Neural crest cell (in vitro differentiated cells): ENCODE measurements around the gene TRAK2. TPM values are rescaled to one million over a fixed set of nuclear protein-coding genes. Genes with fewer than 3 reads are reported as not detected.

Experiments
- DNase-seq: peaks from one replicate; pipeline ENCODE4 v3.0.0; 2021; ENCODE audit warnings: low read depth, mixed read lengths, low spot score
- H3K27ac Mint-ChIP-seq: one replicate; pipeline ENCODE4 v1.8.0; 2021; ENCODE audit warnings: mild to moderate bottlenecking, mixed read lengths; ENCODE audit not compliant: unreplicated experiment
- H3K27me3 Mint-ChIP-seq: 2 replicates; pipeline ENCODE4 v1.8.0; 2021; ENCODE audit warnings: low read depth, mild to moderate bottlenecking, mixed read lengths
- H3K36me3 Mint-ChIP-seq: 2 replicates; pipeline ENCODE4 v1.8.0; 2021; ENCODE audit warnings: low read depth, mild to moderate bottlenecking, mixed read lengths
- H3K4me1 Mint-ChIP-seq: 2 replicates; pipeline ENCODE4 v1.8.0; 2021; ENCODE audit warnings: mixed read lengths
- H3K4me3 Mint-ChIP-seq: one replicate; pipeline ENCODE4 v1.8.0; 2021; ENCODE audit warnings: mild to moderate bottlenecking, mixed read lengths
- H3K9me3 Mint-ChIP-seq: 2 replicates; pipeline ENCODE4 v1.8.0; 2021; ENCODE audit warnings: mixed read lengths
- CTCF ChIP-seq: fragments of 200-600 bp; sonication (generic); conservative IDR thresholded peaks from 2 replicates; pipeline ENCODE4 v1.5.0; 2021; ENCODE audit warnings: antibody characterized with exemption, mild to moderate bottlenecking
- total RNA-seq: library from RNA; stranded (reverse); gene quantifications from 2 replicates; pipeline ENCODE4 v1.2.1, GENCODE V29; 2021

TRAK2 gene
- total RNA-seq, 1 donor from 2014 or later = 14.2 TPM

DNA sequence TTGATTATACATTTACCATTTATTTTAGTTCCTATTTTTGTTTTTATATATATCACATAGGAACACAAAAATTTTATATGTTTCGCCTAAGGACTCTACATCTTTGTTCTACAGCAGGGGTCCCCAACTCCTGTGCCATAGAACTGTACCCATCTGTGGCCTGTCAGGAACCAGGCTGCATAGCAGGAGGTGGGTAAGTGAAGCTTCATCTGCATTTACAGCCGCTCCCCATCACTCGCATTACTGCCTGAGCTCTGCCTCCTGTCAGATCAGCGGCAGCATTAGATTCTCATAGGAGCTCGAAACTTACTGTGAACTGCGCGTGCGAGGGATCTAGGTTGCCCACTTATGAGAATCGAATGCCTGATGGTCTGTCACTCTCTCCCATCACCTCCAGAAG, 25.3 kb downstream of the TRAK2 start:
- H3K27ac Mint-ChIP-seq = no peak overlapping the region
- H3K4me3 Mint-ChIP-seq = no peak overlapping the region
- peaks cover 8% of the 10 kb centered on the region for H3K9me3 Mint-ChIP-seq
- H3K27me3 Mint-ChIP-seq = no peaks in the 10 kb centered on the region
- peaks cover 9% of the 10 kb centered on the region for H3K4me1 Mint-ChIP-seq
- peaks cover 19% of the 10 kb centered on the region for H3K36me3 Mint-ChIP-seq
- TF ChIP-seq CTCF = no peak
- no peak for DNase-seq

GRCh38 chr2:201420442-201421113, 30.7 kb downstream of the TRAK2 start:
- no peaks in the 10 kb centered on the region for H3K27me3 Mint-ChIP-seq
- TF ChIP-seq CTCF = no peak
- H3K36me3 Mint-ChIP-seq = peaks cover 3% of the 10 kb centered on the region
- H3K4me1 Mint-ChIP-seq = peaks cover 14% of the 10 kb centered on the region
- no peak for DNase-seq
- no peak overlapping the region for H3K27ac Mint-ChIP-seq
- no peak overlapping the region for H3K4me3 Mint-ChIP-seq
- no peaks in the 10 kb centered on the region for H3K9me3 Mint-ChIP-seq

DNA sequence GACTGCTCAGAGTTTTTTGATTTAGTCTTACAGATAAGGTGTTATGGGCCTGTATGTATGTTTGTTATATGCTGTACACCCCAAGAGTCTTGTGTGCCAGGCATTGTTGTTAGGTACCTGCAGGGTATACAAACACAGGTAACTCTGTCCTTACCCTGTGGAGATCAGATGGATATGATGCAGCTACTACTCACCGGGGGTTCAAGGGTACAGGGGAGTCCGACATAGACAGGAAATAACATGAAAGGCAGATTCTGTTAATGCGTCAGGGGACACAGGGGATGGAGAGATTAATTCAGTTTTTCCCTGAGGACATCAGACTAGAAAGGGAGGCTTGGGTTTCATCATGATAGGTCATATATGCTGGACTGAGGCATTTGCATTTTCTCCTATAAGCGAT, 31.3 kb downstream of the TRAK2 start:
- H3K27ac Mint-ChIP-seq = no peak overlapping the region
- H3K9me3 Mint-ChIP-seq = no peaks in the 10 kb centered on the region

DNA sequence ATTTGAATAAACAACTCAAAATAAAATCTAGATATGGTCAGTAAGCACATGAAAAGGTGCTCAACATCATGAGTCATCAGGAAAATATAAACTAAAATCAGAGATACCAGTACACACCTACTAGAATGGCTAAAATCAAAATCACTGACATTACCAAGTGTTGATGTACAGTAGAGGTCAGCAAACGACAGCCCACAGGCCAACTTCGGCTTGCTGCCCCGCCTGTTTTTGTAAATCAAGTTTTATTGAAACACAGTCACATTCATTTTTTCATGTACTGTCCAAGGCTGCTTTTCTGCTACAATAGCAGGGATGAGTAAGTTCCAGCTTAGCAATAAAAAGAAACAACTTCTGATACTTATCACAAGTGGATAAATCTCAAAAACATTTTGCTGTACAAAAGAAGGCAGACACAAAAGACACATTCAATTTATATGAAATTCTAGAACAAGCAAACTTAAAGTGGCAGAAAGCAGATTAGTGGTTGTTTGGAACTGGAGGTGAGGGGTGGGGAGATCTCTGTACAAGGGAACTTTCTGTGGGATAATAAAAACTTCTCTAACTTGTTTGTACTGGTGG, 32.1 kb downstream of the TRAK2 start:
- TF ChIP-seq CTCF = no peak
- Mint-ChIP-seq H3K36me3 (peaks cover 3% of the 10 kb centered on the region), H3K4me3 (no peak overlapping the region), H3K9me3 (no peaks in the 10 kb centered on the region), H3K27ac (no peak overlapping the region), H3K27me3 (no peaks in the 10 kb centered on the region), H3K4me1 (peaks cover 14% of the 10 kb centered on the region)
- no peak for DNase-seq

More for the DNA sequence above, 31.3 kb downstream of the TRAK2 start:
- no peak for DNase-seq
- peaks cover 14% of the 10 kb centered on the region for H3K4me1 Mint-ChIP-seq
- no peak for TF ChIP-seq CTCF
- peaks cover 3% of the 10 kb centered on the region for H3K36me3 Mint-ChIP-seq
- no peak overlapping the region for H3K4me3 Mint-ChIP-seq
- H3K27me3 Mint-ChIP-seq = no peaks in the 10 kb centered on the region

DNA sequence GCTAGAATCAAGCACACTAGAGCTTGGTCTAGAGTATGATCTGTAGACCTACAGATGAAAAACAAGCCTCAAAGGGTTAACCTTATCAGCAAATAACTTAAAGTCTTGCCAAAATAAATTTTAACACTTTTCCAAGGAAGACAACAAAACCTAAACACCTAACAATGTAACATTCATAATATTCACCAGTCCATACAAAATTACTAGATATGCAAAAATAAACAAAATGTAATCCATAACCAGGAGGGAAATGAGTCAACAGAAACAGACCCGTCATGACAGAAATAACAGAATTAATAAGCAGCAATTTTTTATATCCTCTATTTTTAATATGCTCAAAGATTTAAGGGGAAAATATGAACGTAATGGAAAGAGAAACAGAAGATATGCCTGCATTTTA, 36.1 kb downstream of the TRAK2 start:
- no peak overlapping the region for H3K4me3 Mint-ChIP-seq
- no peak overlapping the region for H3K27ac Mint-ChIP-seq
- peaks cover 9% of the 10 kb centered on the region for H3K36me3 Mint-ChIP-seq
- no peaks in the 10 kb centered on the region for H3K27me3 Mint-ChIP-seq
- H3K9me3 Mint-ChIP-seq = peaks cover 5% of the 10 kb centered on the region
- H3K4me1 Mint-ChIP-seq = no peaks in the 10 kb centered on the region
- no peak for DNase-seq
- no peak for TF ChIP-seq CTCF
